SK-N-SH (cell line): Measurements from ENCODE around the gene PDILT.

Experiments used
- CTCF ChIP-seq: fragments of 200-600 bp; sonication (generic); IDR thresholded peaks from 2 replicates; pipeline ENCODE4 v1.6.1; 2017; ENCODE audit warnings: antibody characterized with exemption, mild to moderate bottlenecking, moderate library complexity
- EP300 ChIP-seq, 2 experiments: IDR thresholded peaks; 2 replicates each; pipeline versions ENCODE4 v1.4.0 to v1.6.1; 2012; ENCODE audit warnings: borderline replicate concordance in 1 of 2, low read depth in 1 of 2, low read length in 1 of 2
- MXI1 ChIP-seq: IDR thresholded peaks from 2 replicates; pipeline ENCODE4 v1.6.1; 2012; ENCODE audit warnings: mild to moderate bottlenecking, low read depth, low read length, improper control_type of control experiment
- NRF1 ChIP-seq: IDR thresholded peaks from 2 replicates; pipeline ENCODE4 v1.6.1; 2012; ENCODE audit warnings: low read depth, mild to moderate bottlenecking, low read length
- POLR2AphosphoS5 ChIP-seq: IDR thresholded peaks from 2 replicates; pipeline ENCODE4 v1.6.1; 2012; ENCODE audit warnings: low read depth, low read length
- TCF12 ChIP-seq: IDR thresholded peaks from 2 replicates; pipeline ENCODE4 v1.4.0; 2012
- USF2 ChIP-seq: fragments of 150-350 bp; IDR thresholded peaks from 2 replicates; pipeline ENCODE4 v1.6.1; 2017; ENCODE audit warnings: antibody characterized with exemption, low read length, low read depth, borderline replicate concordance

- TF ChIP-seq TCF12 (no peak), MXI1 (no peak), NRF1 (no peak), EP300 (IDR thresholded peaks at IDR 0.05; ENCODE audit: borderline replicate concordance in 1 of 2, low read depth in 1 of 2, low read length in 1 of 2) (no peak), CTCF (no peak), POLR2AphosphoS5 (no peak), USF2 (no peak)
Observed at GRCh38 chr16:20401066-20401465, 3.5 kb downstream of the PDILT start.
